ENCODE measurements around the gene RWDD1.

DNA sequence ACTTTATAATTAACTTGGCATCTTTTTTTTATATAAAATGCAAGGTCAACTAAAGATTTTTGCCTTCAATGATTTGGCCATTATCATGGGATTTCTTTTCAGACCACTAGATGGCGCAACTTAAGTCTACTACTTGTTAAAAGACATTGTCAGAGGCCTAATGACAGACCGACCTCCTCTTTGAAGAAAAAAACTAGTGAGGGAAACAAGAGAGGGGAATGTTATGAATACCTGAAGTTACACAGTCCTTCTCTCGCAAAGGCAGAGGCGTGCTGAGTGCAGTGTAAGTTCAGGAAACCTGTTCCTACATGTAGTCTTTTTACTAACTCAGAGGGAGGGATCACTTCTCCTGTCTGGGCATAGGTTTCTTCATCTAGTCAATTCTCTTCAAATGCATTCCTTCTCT lies 35.1 kb upstream of the RWDD1 start:
- TF ChIP-seq POLR2AphosphoS5 (IDR thresholded peaks at IDR 0.05; ENCODE audit: low read depth, low read length) (no peak), SIN3A (IDR thresholded peaks at IDR 0.05; ENCODE audit: borderline replicate concordance, insufficient read depth, low read length) (no peak), FOXP2 (optimal IDR thresholded peaks at IDR 0.05; ENCODE audit: borderline replicate concordance, extremely low read depth, extremely low read length, insufficient read depth) (no peak), TAF1 (IDR thresholded peaks at IDR 0.05; ENCODE audit: borderline replicate concordance, insufficient read depth, low read length) (no peak)
- TF ChIP-seq, protein P1, sequence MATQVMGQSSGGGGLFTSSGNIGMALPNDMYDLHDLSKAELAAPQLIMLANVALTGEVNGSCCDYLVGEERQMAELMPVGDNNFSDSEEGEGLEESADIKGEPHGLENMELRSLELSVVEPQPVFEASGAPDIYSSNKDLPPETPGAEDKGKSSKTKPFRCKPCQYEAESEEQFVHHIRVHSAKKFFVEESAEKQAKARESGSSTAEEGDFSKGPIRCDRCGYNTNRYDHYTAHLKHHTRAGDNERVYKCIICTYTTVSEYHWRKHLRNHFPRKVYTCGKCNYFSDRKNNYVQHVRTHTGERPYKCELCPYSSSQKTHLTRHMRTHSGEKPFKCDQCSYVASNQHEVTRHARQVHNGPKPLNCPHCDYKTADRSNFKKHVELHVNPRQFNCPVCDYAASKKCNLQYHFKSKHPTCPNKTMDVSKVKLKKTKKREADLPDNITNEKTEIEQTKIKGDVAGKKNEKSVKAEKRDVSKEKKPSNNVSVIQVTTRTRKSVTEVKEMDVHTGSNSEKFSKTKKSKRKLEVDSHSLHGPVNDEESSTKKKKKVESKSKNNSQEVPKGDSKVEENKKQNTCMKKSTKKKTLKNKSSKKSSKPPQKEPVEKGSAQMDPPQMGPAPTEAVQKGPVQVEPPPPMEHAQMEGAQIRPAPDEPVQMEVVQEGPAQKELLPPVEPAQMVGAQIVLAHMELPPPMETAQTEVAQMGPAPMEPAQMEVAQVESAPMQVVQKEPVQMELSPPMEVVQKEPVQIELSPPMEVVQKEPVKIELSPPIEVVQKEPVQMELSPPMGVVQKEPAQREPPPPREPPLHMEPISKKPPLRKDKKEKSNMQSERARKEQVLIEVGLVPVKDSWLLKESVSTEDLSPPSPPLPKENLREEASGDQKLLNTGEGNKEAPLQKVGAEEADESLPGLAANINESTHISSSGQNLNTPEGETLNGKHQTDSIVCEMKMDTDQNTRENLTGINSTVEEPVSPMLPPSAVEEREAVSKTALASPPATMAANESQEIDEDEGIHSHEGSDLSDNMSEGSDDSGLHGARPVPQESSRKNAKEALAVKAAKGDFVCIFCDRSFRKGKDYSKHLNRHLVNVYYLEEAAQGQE (IDR thresholded peaks at IDR 0.05; ENCODE audit: insufficient read depth in 1 of 2, low read depth in 2 of 2, low read length in 2 of 2): no peak

All from PFSK-1 (cell line).